Neural progenitor cell (in vitro differentiated cells): ENCODE measurements around the gene MYBPC1. TPM values are rescaled to one million over a fixed set of nuclear protein-coding genes. Genes with fewer than 3 reads are reported as not detected.

Experiments
- DNase-seq: peaks from one replicate; pipeline ENCODE4 v3.0.0-alpha.2; 2016; ENCODE audit warnings: low spot score
- H2AFZ ChIP-seq: fragments of 200-600 bp; sonication (generic); replicated peaks from 2 replicates; pipeline ENCODE4 v1.6.1; 2016; ENCODE audit warnings: antibody characterized with exemption
- H3F3A ChIP-seq: fragments of 200-600 bp; sonication (generic); 2 replicates; pipeline ENCODE4 v1.6.1; 2016; ENCODE audit warnings: antibody characterized with exemption, low read depth
- H3K27ac ChIP-seq: fragments of 200-600 bp; sonication (generic); 2 replicates; pipeline ENCODE4 v1.5.1; 2016; ENCODE audit warnings: mild to moderate bottlenecking
- H3K27me3 ChIP-seq: fragments of 200-600 bp; sonication (generic); 2 replicates; pipeline ENCODE4 v1.6.1; 2016; ENCODE audit warnings: mild to moderate bottlenecking, moderate library complexity
- H3K36me3 ChIP-seq: fragments of 200-600 bp; sonication (generic); 2 replicates; pipeline ENCODE4 v1.5.1; 2016
- H3K4me1 ChIP-seq: fragments of 200-600 bp; sonication (generic); 2 replicates; pipeline ENCODE4 v1.6.1; 2016; ENCODE audit warnings: mixed run types
- H3K4me2 ChIP-seq: fragments of 200-600 bp; sonication (generic); 2 replicates; pipeline ENCODE4 v1.6.1; 2016
- H3K4me3 ChIP-seq: fragments of 200-600 bp; sonication (generic); 2 replicates; pipeline ENCODE4 v1.5.1; 2016
- H3K79me2 ChIP-seq: fragments of 200-600 bp; sonication (generic); 2 replicates; pipeline ENCODE4 v1.6.1; 2016; ENCODE audit warnings: low read depth
- H3K9ac ChIP-seq: fragments of 200-600 bp; sonication (generic); 2 replicates; pipeline ENCODE4 v1.6.1; 2016
- H3K9me3 ChIP-seq: fragments of 200-600 bp; sonication (generic); 2 replicates; pipeline ENCODE4 v1.5.1; 2016; ENCODE audit warnings: low read depth
- H4K20me1 ChIP-seq: fragments of 200-600 bp; sonication (generic); 2 replicates; pipeline ENCODE4 v1.6.1; 2016; ENCODE audit warnings: low read depth
- H3K27ac Mint-ChIP-seq: 3 replicates; pipeline ENCODE4 v1.8.0; 2021; ENCODE audit warnings: mixed read lengths
- H3K27me3 Mint-ChIP-seq: 2 replicates; pipeline ENCODE4 v1.8.0; 2022; ENCODE audit warnings: low read depth, mild to moderate bottlenecking, inconsistent platforms, moderate library complexity, mixed read lengths; ENCODE audit not compliant: insufficient read depth
- H3K36me3 Mint-ChIP-seq: 3 replicates; pipeline ENCODE4 v1.8.0; 2021; ENCODE audit warnings: mixed read lengths
- H3K4me1 Mint-ChIP-seq: 3 replicates; pipeline ENCODE4 v1.8.0; 2021; ENCODE audit warnings: mixed read lengths
- H3K4me3 Mint-ChIP-seq: 3 replicates; pipeline ENCODE4 v1.8.0; 2021; ENCODE audit warnings: mild to moderate bottlenecking, moderate library complexity, mixed read lengths
- H3K9me3 Mint-ChIP-seq: 3 replicates; pipeline ENCODE4 v1.8.0; 2020; ENCODE audit warnings: mixed read lengths
- CTCF ChIP-seq: fragments of 200-600 bp; sonication (generic); IDR thresholded peaks from 2 replicates; pipeline ENCODE4 v1.5.1; 2017; ENCODE audit warnings: antibody characterized with exemption, mild to moderate bottlenecking
- EZH2 ChIP-seq: fragments of 200-600 bp; sonication (generic); IDR thresholded peaks from 2 replicates; pipeline ENCODE4 v1.6.1; 2017; ENCODE audit warnings: antibody characterized with exemption, mild to moderate bottlenecking, moderate library complexity
- EZH2phosphoT487 ChIP-seq: fragments of 200-600 bp; sonication (generic); IDR thresholded peaks from 2 replicates; pipeline ENCODE4 v1.6.1; 2017; ENCODE audit warnings: antibody characterized with exemption
- total RNA-seq: library from RNA; depleted of rRNA; stranded (reverse); fragments of >200 nt; gene quantifications from 2 replicates; pipeline ENCODE4 v1.2.3, GENCODE V29; 2015; ENCODE audit warnings: low replicate concordance

MYBPC1 gene
- total RNA-seq, 1 donor from 2014 or later, result not detected

GRCh38 chr12:101591781-101592180, 3.0 kb upstream of the MYBPC1 start:
- H3K4me2 ChIP-seq, result no peak overlapping the region
- no peak overlapping the region for H3K9ac ChIP-seq
- H3K27ac ChIP-seq, result no peak overlapping the region
- no peaks in the 10 kb centered on the region for H3K27me3 ChIP-seq
- no peak for DNase-seq
- H3K79me2 ChIP-seq, result no peaks in the 10 kb centered on the region
- H3K4me1 ChIP-seq, result no peaks in the 10 kb centered on the region
- H4K20me1 ChIP-seq, result no peaks in the 10 kb centered on the region
- H3K27me3 Mint-ChIP-seq, result peaks cover 2% of the 10 kb centered on the region
- no peak overlapping the region for H3K27ac Mint-ChIP-seq
- no peak overlapping the region for H3K4me3 ChIP-seq
- no peak for TF ChIP-seq EZH2phosphoT487
- TF ChIP-seq CTCF, result no peak
- TF ChIP-seq EZH2, result no peak
- H3K9me3 Mint-ChIP-seq, result no peaks in the 10 kb centered on the region
- no peaks in the 10 kb centered on the region for H3F3A ChIP-seq
- no peaks in the 10 kb centered on the region for H3K36me3 ChIP-seq
- no peaks in the 10 kb centered on the region for H3K36me3 Mint-ChIP-seq
- H3K4me1 Mint-ChIP-seq, result peaks cover 11% of the 10 kb centered on the region
- H2AFZ ChIP-seq, result no peak overlapping the region
- H3K9me3 ChIP-seq, result no peaks in the 10 kb centered on the region
- no peak overlapping the region for H3K4me3 Mint-ChIP-seq

GRCh38 chr12:101592448-101592847, 2.3 kb upstream of the MYBPC1 start:
- no peak overlapping the region for H3K27ac Mint-ChIP-seq
- no peak for TF ChIP-seq CTCF
- no peak for TF ChIP-seq EZH2
- no peak for TF ChIP-seq EZH2phosphoT487
- no peaks in the 10 kb centered on the region for H3K36me3 Mint-ChIP-seq
- H3K27me3 Mint-ChIP-seq, result peaks cover 2% of the 10 kb centered on the region
- no peak overlapping the region for H3K4me3 Mint-ChIP-seq
- Histone ChIP-seq H3K9ac (no peak overlapping the region), H3K27ac (no peak overlapping the region), H3K79me2 (no peaks in the 10 kb centered on the region), H3K4me1 (no peaks in the 10 kb centered on the region), H2AFZ (no peak overlapping the region), H3K4me3 (no peak overlapping the region), H3K36me3 (no peaks in the 10 kb centered on the region), H3K4me2 (no peak overlapping the region), H3K9me3 (no peaks in the 10 kb centered on the region), H3K27me3 (no peaks in the 10 kb centered on the region), H4K20me1 (no peaks in the 10 kb centered on the region), H3F3A (no peaks in the 10 kb centered on the region)
- H3K4me1 Mint-ChIP-seq, result peaks cover 11% of the 10 kb centered on the region
- H3K9me3 Mint-ChIP-seq, result no peaks in the 10 kb centered on the region
- no peak for DNase-seq

- H3K9ac ChIP-seq, result no peak overlapping the region
- no peak overlapping the region for H3K27ac ChIP-seq
- peaks cover 11% of the 10 kb centered on the region for H3K4me1 Mint-ChIP-seq
- H3K36me3 Mint-ChIP-seq, result no peaks in the 10 kb centered on the region
- no peaks in the 10 kb centered on the region for H3K27me3 ChIP-seq
- H3K9me3 Mint-ChIP-seq, result no peaks in the 10 kb centered on the region
- no peak overlapping the region for H3K27ac Mint-ChIP-seq
- no peaks in the 10 kb centered on the region for H3K9me3 ChIP-seq
- H4K20me1 ChIP-seq, result no peaks in the 10 kb centered on the region
- no peak overlapping the region for H3K4me3 Mint-ChIP-seq
- no peaks in the 10 kb centered on the region for H3F3A ChIP-seq
- H2AFZ ChIP-seq, result no peak overlapping the region
- TF ChIP-seq CTCF, result no peak
- TF ChIP-seq EZH2, result no peak
- no peak for TF ChIP-seq EZH2phosphoT487
- H3K36me3 ChIP-seq, result no peaks in the 10 kb centered on the region
- H3K79me2 ChIP-seq, result no peaks in the 10 kb centered on the region
- H3K4me3 ChIP-seq, result no peak overlapping the region
- H3K4me1 ChIP-seq, result no peaks in the 10 kb centered on the region
- H3K27me3 Mint-ChIP-seq, result peaks cover 2% of the 10 kb centered on the region
- H3K4me2 ChIP-seq, result no peak overlapping the region
- DNase-seq, result no peak
Observed at GRCh38 chr12:101592921-101593320, 1.9 kb upstream of the MYBPC1 start.

- H2AFZ ChIP-seq, result no peak overlapping the region
- H4K20me1 ChIP-seq, result no peaks in the 10 kb centered on the region
- no peaks in the 10 kb centered on the region for H3K36me3 ChIP-seq
- Mint-ChIP-seq H3K4me3 (no peak overlapping the region), H3K9me3 (no peaks in the 10 kb centered on the region), H3K27me3 (no peaks in the 10 kb centered on the region), H3K36me3 (no peaks in the 10 kb centered on the region), H3K4me1 (peaks cover 13% of the 10 kb centered on the region), H3K27ac (no peak overlapping the region)
- DNase-seq, result peak; percentile 4
- H3K27me3 ChIP-seq, result no peaks in the 10 kb centered on the region
- H3K4me1 ChIP-seq, result no peaks in the 10 kb centered on the region
- no peaks in the 10 kb centered on the region for H3F3A ChIP-seq
- no peak overlapping the region for H3K9ac ChIP-seq
- no peak overlapping the region for H3K4me2 ChIP-seq
- H3K79me2 ChIP-seq, result no peaks in the 10 kb centered on the region
- H3K27ac ChIP-seq, result no peak overlapping the region
- no peak overlapping the region for H3K4me3 ChIP-seq
- TF ChIP-seq CTCF (no peak), EZH2phosphoT487 (no peak), EZH2 (no peak)
- H3K9me3 ChIP-seq, result no peaks in the 10 kb centered on the region
Observed at GRCh38 chr12:101596172-101596571, 1.4 kb downstream of the MYBPC1 start.
